ENCODE measurements around the gene KIF6. TPM values are rescaled to one million over a fixed set of nuclear protein-coding genes. Genes with fewer than 3 reads are reported as not detected.

The KIF6 gene
- total RNA-seq, 1 experiment from 2014 or later, result not detected

GRCh38 chr6:39348740-39349139 lies 376.5 kb downstream of the KIF6 start:
- H3K27me3 ChIP-seq (ENCODE audit: insufficient read depth, low read length), result no peaks in the 10 kb centered on the region; the same call in 1 of the 2 replicates
- no peak overlapping the region for H3K4me2 ChIP-seq (ENCODE audit: low read length)
- no peak overlapping the region for H3K9ac ChIP-seq (ENCODE audit: low read length)
- no peak overlapping the region for H3K4me3 ChIP-seq (replicated peaks in 1 of 2; ENCODE audit: low read depth in 1 of 2, low read length in 2 of 2)
- no peaks in the 10 kb centered on the region for H4K20me1 ChIP-seq (ENCODE audit: insufficient read depth)
- no peak for ATAC-seq
- no peaks in the 10 kb centered on the region for H3K79me2 ChIP-seq (ENCODE audit: insufficient read depth, low read length)
- ChIA-PET POLR2A (no interaction called here), CTCF (no interaction called here), RAD21 (ENCODE audit: low non-redundant PET in 1 of 2, low total read pairs in 2 of 2, uncharacterized antibody in 2 of 2, unreplicated experiment in 2 of 2) (no interaction called here)
- H3K9me2 ChIP-seq (ENCODE audit: insufficient read depth), result no peaks in the 10 kb centered on the region
- H3K36me3 ChIP-seq (ENCODE audit: control insufficient read depth in 1 of 2, insufficient read depth in 2 of 2, low read length in 2 of 2), result no peaks in the 10 kb centered on the region
- intact Hi-C loops (cut with micrococcal nuclease), result loop anchor here (1.0 to 10.0 kb wide), 4 partner anchors 544 to 1719 kb away; no protein-coding TSS in a partner anchor
- H2AFZ ChIP-seq (ENCODE audit: low read depth, low read length, poor library complexity, severe bottlenecking), result no peak overlapping the region
- H3K9me3 ChIP-seq (ENCODE audit: control insufficient read depth in 1 of 2, insufficient read depth in 1 of 2, low read depth in 1 of 2, low read length in 2 of 2), result no peaks in the 10 kb centered on the region
- BruUV-seq (replicated peaks), result no TSS peak
- no peaks in the 10 kb centered on the region for H3K4me1 ChIP-seq (ENCODE audit: control insufficient read depth in 1 of 2, insufficient read depth in 2 of 2, low read length in 2 of 2)
- TF ChIP-seq POLR2A (IDR thresholded peaks at IDR 0.05; ENCODE audit: borderline replicate concordance, extremely low read depth, insufficient read depth, insufficient read length) (no peak), SRF (IDR thresholded peaks at IDR 0.05; ENCODE audit: low read depth) (no peak), ELF1 (IDR thresholded peaks at IDR 0.05; ENCODE audit: borderline replicate concordance, low read depth) (no peak), EZH2phosphoT487 (IDR thresholded peaks at IDR 0.05; ENCODE audit: borderline replicate concordance) (no peak), FOSL1 (IDR thresholded peaks at IDR 0.05; ENCODE audit: low read depth) (no peak), JUND (IDR thresholded peaks at IDR 0.05) (no peak), ATF3 (IDR thresholded peaks at IDR 0.05) (no peak), RAD21 (IDR thresholded peaks at IDR 0.05; ENCODE audit: low read depth) (no peak), CBX3 (IDR thresholded peaks at IDR 0.05; ENCODE audit: low read depth) (no peak), EZH2 (IDR thresholded peaks at IDR 0.05) (no peak), EGR1 (IDR thresholded peaks at IDR 0.05; ENCODE audit: low read depth) (no peak)
- no peak for DNase-seq (ENCODE audit: low read depth, low spot score)
- H3K27ac ChIP-seq (ENCODE audit: low read depth, low read length), result no peak overlapping the region

- Histone ChIP-seq H3K4me1 (ENCODE audit: control insufficient read depth in 1 of 2, insufficient read depth in 2 of 2, low read length in 2 of 2) (no peaks in the 10 kb centered on the region), H3K4me3 (replicated peaks in 1 of 2; ENCODE audit: low read depth in 1 of 2, low read length in 2 of 2) (no peak overlapping the region), H3K27me3 (ENCODE audit: insufficient read depth, low read length) (no peaks in the 10 kb centered on the region; the same call in 1 of the 2 replicates), H3K9me3 (ENCODE audit: control insufficient read depth in 1 of 2, insufficient read depth in 1 of 2, low read depth in 1 of 2, low read length in 2 of 2) (no peaks in the 10 kb centered on the region), H4K20me1 (ENCODE audit: insufficient read depth) (no peaks in the 10 kb centered on the region), H2AFZ (ENCODE audit: low read depth, low read length, poor library complexity, severe bottlenecking) (no peak overlapping the region), H3K9me2 (ENCODE audit: insufficient read depth) (no peaks in the 10 kb centered on the region), H3K79me2 (ENCODE audit: insufficient read depth, low read length) (no peaks in the 10 kb centered on the region), H3K4me2 (ENCODE audit: low read length) (no peak overlapping the region), H3K9ac (ENCODE audit: low read length) (no peak overlapping the region), H3K27ac (ENCODE audit: low read depth, low read length) (no peak overlapping the region), H3K36me3 (ENCODE audit: control insufficient read depth in 1 of 2, insufficient read depth in 2 of 2, low read length in 2 of 2) (no peaks in the 10 kb centered on the region)
- intact Hi-C loops (cut with micrococcal nuclease), result loop anchor here (1.0 to 10.0 kb wide), 4 partner anchors 544 to 1719 kb away; no protein-coding TSS in a partner anchor
- ChIA-PET POLR2A (no interaction called here), CTCF (no interaction called here), RAD21 (ENCODE audit: low non-redundant PET in 1 of 2, low total read pairs in 2 of 2, uncharacterized antibody in 2 of 2, unreplicated experiment in 2 of 2) (no interaction called here)
- DNase-seq (ENCODE audit: low read depth, low spot score) (peak; percentile 24), ATAC-seq (peak; percentile 92)
- TF ChIP-seq CTCF (IDR thresholded peaks at IDR 0.05 in 2 of 3, conservative IDR thresholded peaks at IDR 0.05 in 1 of 3; ENCODE audit: borderline replicate concordance in 1 of 3, insufficient read depth in 1 of 3, low read depth in 2 of 3, low read length in 2 of 3) (peak; percentile 51 to 87 (median 85); a peak in 5 of 6 replicates), EGR1 (IDR thresholded peaks at IDR 0.05; ENCODE audit: low read depth) (no peak), EZH2phosphoT487 (IDR thresholded peaks at IDR 0.05; ENCODE audit: borderline replicate concordance) (no peak), SRF (IDR thresholded peaks at IDR 0.05; ENCODE audit: low read depth) (no peak), ATF3 (IDR thresholded peaks at IDR 0.05) (no peak), ZBTB33 (IDR thresholded peaks at IDR 0.05; ENCODE audit: extremely low read depth, insufficient replicate concordance, low read length) (no peak), JUND (IDR thresholded peaks at IDR 0.05) (no peak), SP1 (IDR thresholded peaks at IDR 0.05; ENCODE audit: low read depth) (no peak), RAD21 (IDR thresholded peaks at IDR 0.05; ENCODE audit: low read depth) (peak; percentile 79)
- BruUV-seq (replicated peaks), result no TSS peak
Measured at GRCh38 chr6:39347906-39348585, 377.2 kb downstream of the KIF6 start.
